ENCODE results near the gene KRT79. TPM values are rescaled to one million over a fixed set of nuclear protein-coding genes. Genes with fewer than 3 reads are reported as not detected.

The KRT79 gene
- total and polyA plus RNA-seq, 12 donors: 0.30 TPM; not detected in 11

GRCh38 chr12:52772772-52773171, 61.3 kb downstream of the KRT79 start:
- no peak for ATAC-seq

DNA sequence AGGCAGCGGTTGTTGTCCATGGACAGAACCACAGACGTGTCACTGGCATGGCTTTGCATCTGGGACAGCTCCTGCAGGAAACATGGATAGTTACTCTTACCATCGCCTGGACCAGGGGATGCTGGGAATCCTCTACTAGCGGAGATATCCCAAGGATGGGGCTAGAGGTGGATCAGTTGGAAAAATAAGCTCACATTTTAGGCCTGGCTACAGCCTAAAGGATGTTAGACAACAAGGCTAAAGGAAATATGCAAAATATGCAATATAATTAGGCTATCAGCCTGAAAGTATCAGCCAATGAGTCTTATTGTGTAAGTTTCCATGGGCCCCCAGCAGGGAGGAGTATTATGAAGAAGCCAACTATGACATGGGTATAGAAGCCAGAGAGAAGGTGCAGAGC, 61.9 kb downstream of the KRT79 start:
- Histone ChIP-seq H3K4me3 (no peak overlapping the region), H3K9me3 (no peaks in the 10 kb centered on the region), H3K36me3 (no peaks in the 10 kb centered on the region), H3K27ac (no peak overlapping the region), H3K4me1 (no peaks in the 10 kb centered on the region), H3K27me3 (peaks cover 0 to 46% (median 9%) of the 10 kb centered on the region in 7 donors)
- no peak for TF ChIP-seq CTCF (IDR thresholded peaks at IDR 0.05)
- ATAC-seq: no peak
- no peak for DNase-seq
- 84 to 85% methylated on average over 4 of the region's 4 CpGs for WGBS, 2 donors
- intact Hi-C loops (cut with DNase I): no loop called here

More at GRCh38 chr12:52772772-52773171, 61.3 kb downstream of the KRT79 start:
- no peak overlapping the region for H3K4me3 ChIP-seq
- WGBS, 2 donors: 67 to 73% methylated on average over 3 of the region's 3 CpGs
- H3K27me3 ChIP-seq: peaks cover 0 to 51% (median 12%) of the 10 kb centered on the region in 7 donors
- H3K4me1 ChIP-seq: no peaks in the 10 kb centered on the region
- no peak for DNase-seq
- H3K9me3 ChIP-seq: no peaks in the 10 kb centered on the region
- intact Hi-C loops (cut with DNase I): no loop called here
- no peaks in the 10 kb centered on the region for H3K36me3 ChIP-seq
- TF ChIP-seq CTCF (IDR thresholded peaks at IDR 0.05): no peak
- no peak overlapping the region for H3K27ac ChIP-seq

- Histone ChIP-seq H3K36me3 (no peaks in the 10 kb centered on the region), H3K4me3 (no peak overlapping the region), H3K4me1 (no peaks in the 10 kb centered on the region), H3K27me3 (peaks cover 0 to 43% (median 9%) of the 10 kb centered on the region in 7 donors), H3K27ac (no peak overlapping the region), H3K9me3 (no peaks in the 10 kb centered on the region)
- DNase-seq: no peak
- no peak for TF ChIP-seq CTCF (IDR thresholded peaks at IDR 0.05)
- ATAC-seq: no peak
- 70 to 80% methylated on average over 4 of the region's 4 CpGs for WGBS, 2 donors
- intact Hi-C loops (cut with DNase I): no loop called here
Measured at GRCh38 chr12:52771505-52771904, 62.6 kb downstream of the KRT79 start.

Other genes starting within 250 kb of the KRT79 start
- gene KRT72, start 232.8 kb downstream of the KRT79 start, total RNA-seq: under 1 TPM in 1 of 10 donors, not detected in 9; 0.15 TPM
- gene KRT72, start 232.8 kb downstream of the KRT79 start, polyA plus RNA-seq: not detected
- gene KRT73, start 215.8 kb downstream of the KRT79 start, total RNA-seq: not detected
- gene KRT73, start 215.8 kb downstream of the KRT79 start, polyA plus RNA-seq: not detected
- not detected for gene KRT2, start 182.1 kb downstream of the KRT79 start, total RNA-seq
- not detected for gene KRT2, start 182.1 kb downstream of the KRT79 start, polyA plus RNA-seq
- not detected for gene KRT1, start 153.9 kb downstream of the KRT79 start, total RNA-seq
- not detected for gene KRT1, start 153.9 kb downstream of the KRT79 start, polyA plus RNA-seq
- under 1 TPM in 1 of 10 donors, not detected in 9; 0.08 TPM for gene KRT77, start 130.8 kb downstream of the KRT79 start, total RNA-seq
- not detected for gene KRT77, start 130.8 kb downstream of the KRT79 start, polyA plus RNA-seq
- gene KRT76, start 57.0 kb downstream of the KRT79 start, total RNA-seq: not detected
- gene KRT76, start 57.0 kb downstream of the KRT79 start, polyA plus RNA-seq: not detected
- not detected for gene KRT3, start 38.2 kb downstream of the KRT79 start, total RNA-seq
- gene KRT3, start 38.2 kb downstream of the KRT79 start, polyA plus RNA-seq: not detected
- not detected for gene KRT4, start 20.2 kb downstream of the KRT79 start, total RNA-seq
- gene KRT4, start 20.2 kb downstream of the KRT79 start, polyA plus RNA-seq: 1 to 10 TPM in 1 of 2 donors, not detected in 1; 2.5 TPM
- not detected for gene KRT78, start 14.7 kb upstream of the KRT79 start, total RNA-seq
- under 1 TPM in 1 of 2 donors, not detected in 1; 0.07 TPM for gene KRT78, start 14.7 kb upstream of the KRT79 start, polyA plus RNA-seq
- 100 to 1,000 TPM in 6 of 10 donors, 10 to 100 TPM in 4; 52.1 to 150 (median 109) TPM for gene KRT8, start 70.8 kb upstream of the KRT79 start, total RNA-seq
- 100 to 1,000 TPM; 153 to 161 TPM for gene KRT8, start 70.8 kb upstream of the KRT79 start, polyA plus RNA-seq
- gene KRT18, start 114.8 kb upstream of the KRT79 start, total RNA-seq: 10 to 100 TPM in 1 of 10 donors, 1 to 10 TPM in 9; 2.8 to 20.9 (median 6.4) TPM
- gene KRT18, start 114.8 kb upstream of the KRT79 start, polyA plus RNA-seq: 10 to 100 TPM in 1 of 2 donors, 1 to 10 TPM in 1; 7.8 to 13.1 TPM
- gene EIF4B, start 172.1 kb upstream of the KRT79 start, total RNA-seq: 100 to 1,000 TPM; 364 to 477 (median 431) TPM
- gene EIF4B, start 172.1 kb upstream of the KRT79 start, polyA plus RNA-seq: 10 to 100 TPM; 53.2 to 63.5 TPM
- 100 to 1,000 TPM in 3 of 10 donors, 10 to 100 TPM in 7; 60.6 to 139 (median 77.1) TPM for gene TNS2, start 215.8 kb upstream of the KRT79 start, total RNA-seq
- gene TNS2, start 215.8 kb upstream of the KRT79 start, polyA plus RNA-seq: 100 to 1,000 TPM in 1 of 2 donors, 10 to 100 TPM in 1; 68.1 to 364 TPM
- 10 to 100 TPM; 40.9 to 63.0 (median 47.4) TPM for gene SPRYD3, start 245.1 kb upstream of the KRT79 start, total RNA-seq
- gene SPRYD3, start 245.1 kb upstream of the KRT79 start, polyA plus RNA-seq: 10 to 100 TPM; 20.5 to 63.9 TPM